Neural cell (in vitro differentiated cells): ENCODE results near the gene ZMAT3. TPM values are rescaled to one million over a fixed set of nuclear protein-coding genes. Genes with fewer than 3 reads are reported as not detected.

Experiments
- H2AFZ ChIP-seq: fragments of 200-600, 300-800 bp; sonication (generic), shearing (Covaris generic); 2 replicates; pipeline ENCODE4 v1.6.0; 2014; ENCODE audit warnings: low read depth, mild to moderate bottlenecking, antibody characterized with exemption, low read length, moderate library complexity
- H3F3A ChIP-seq: fragments of 200-600 bp; shearing (Covaris generic); 2 replicates; pipeline ENCODE4 v1.6.1; 2016; ENCODE audit warnings: mild to moderate bottlenecking, moderate library complexity, mixed read lengths, antibody characterized with exemption, low read length; ENCODE audit not compliant: insufficient read depth, poor library complexity, severe bottlenecking
- H3K27ac ChIP-seq: fragments of 200-600, 300-800 bp; sonication (generic), shearing (Covaris generic); 2 replicates; pipeline ENCODE4 v1.5.1; 2014; ENCODE audit warnings: mild to moderate bottlenecking, low read length, moderate library complexity
- H3K27me3 ChIP-seq: fragments of 300-800, 200-600 bp; sonication (generic), shearing (Covaris generic); 2 replicates; pipeline ENCODE4 v1.6.0; 2014; ENCODE audit warnings: mild to moderate bottlenecking, low read depth, low read length, moderate library complexity; ENCODE audit not compliant: insufficient read depth
- H3K36me3 ChIP-seq: fragments of 300-800, 200-600 bp; sonication (generic), shearing (Covaris generic); 2 replicates; pipeline ENCODE4 v1.5.1; 2014; ENCODE audit warnings: mild to moderate bottlenecking, antibody characterized with exemption, low read length, moderate library complexity; ENCODE audit not compliant: insufficient read depth
- H3K4me2 ChIP-seq: fragments of 300-800, 200-600 bp; sonication (generic), shearing (Covaris generic); 2 replicates; pipeline ENCODE4 v1.6.0; 2014; ENCODE audit warnings: mild to moderate bottlenecking, low read length
- H3K4me3 ChIP-seq: fragments of 300-800, 200-600 bp; sonication (generic), shearing (Covaris generic); 2 replicates; pipeline ENCODE4 v1.5.1; 2014; ENCODE audit warnings: mild to moderate bottlenecking, low read length, moderate library complexity
- H3K79me2 ChIP-seq: fragments of 200-600 bp; shearing (Covaris generic); replicated peaks from 2 replicates; pipeline ENCODE4 v1.6.0; 2014; ENCODE audit warnings: mild to moderate bottlenecking, low read length, moderate library complexity; ENCODE audit not compliant: insufficient read depth
- H3K9ac ChIP-seq: fragments of 300-800, 200-600 bp; sonication (generic), shearing (Covaris generic); 2 replicates; pipeline ENCODE4 v1.6.1; 2016; ENCODE audit warnings: mild to moderate bottlenecking, low read length, mixed read lengths
- H3K9me2 ChIP-seq: fragments of 200-600 bp; shearing (Covaris generic); 2 replicates; pipeline ENCODE4 v1.6.1; 2016; ENCODE audit warnings: mild to moderate bottlenecking, low read length, mixed read lengths; ENCODE audit not compliant: insufficient read depth
- H3K9me3 ChIP-seq: fragments of 200-600, 300-800 bp; sonication (generic), shearing (Covaris generic); 2 replicates; pipeline ENCODE4 v1.6.1; 2016; ENCODE audit warnings: mild to moderate bottlenecking, mixed run types, low read length, moderate library complexity, mixed read lengths
- H4K20me1 ChIP-seq: fragments of 200-600 bp; shearing (Covaris generic); 2 replicates; pipeline ENCODE4 v1.6.1; 2016; ENCODE audit warnings: mild to moderate bottlenecking, mixed run types; ENCODE audit not compliant: insufficient read depth
- CTCF ChIP-seq: fragments of 450-650 bp; IDR thresholded peaks from 2 replicates; pipeline ENCODE4 v1.5.1; 2014; ENCODE audit warnings: antibody characterized with exemption, mild to moderate bottlenecking, moderate library complexity; ENCODE audit not compliant: poor library complexity, severe bottlenecking
- EP300 ChIP-seq: fragments of 450-650 bp; conservative IDR thresholded peaks from 2 replicates; pipeline ENCODE4 v1.6.1; 2014; ENCODE audit warnings: antibody characterized with exemption, mild to moderate bottlenecking, moderate library complexity; ENCODE audit not compliant: poor library complexity, severe bottlenecking
- EZH2 ChIP-seq: fragments of 200-600, 300-800 bp; shearing (Covaris generic), sonication (generic); IDR thresholded peaks from 2 replicates; pipeline ENCODE4 v1.6.1; 2014; ENCODE audit warnings: antibody characterized with exemption, low read length, borderline replicate concordance, mild to moderate bottlenecking; ENCODE audit not compliant: insufficient read depth, poor library complexity, severe bottlenecking
- MXI1 ChIP-seq: fragments of 450-650 bp; conservative IDR thresholded peaks from 2 replicates; pipeline ENCODE4 v1.6.1; 2014; ENCODE audit warnings: antibody characterized with exemption, mild to moderate bottlenecking; ENCODE audit not compliant: poor library complexity, severe bottlenecking
- POLR2AphosphoS5 ChIP-seq: IDR thresholded peaks from 2 replicates; pipeline ENCODE4 v1.6.1; 2012
- RAD21 ChIP-seq: fragments of 450-650 bp; conservative IDR thresholded peaks from 2 replicates; pipeline ENCODE4 v1.6.1; 2014; ENCODE audit warnings: antibody characterized with exemption, mild to moderate bottlenecking, moderate library complexity
- REST ChIP-seq: IDR thresholded peaks from 2 replicates; pipeline ENCODE4 v1.6.1; 2012; ENCODE audit warnings: borderline replicate concordance
- SMC3 ChIP-seq: fragments of 450-650 bp; conservative IDR thresholded peaks from 2 replicates; pipeline ENCODE4 v1.6.1; 2014; ENCODE audit warnings: antibody characterized with exemption, mild to moderate bottlenecking, moderate library complexity; ENCODE audit not compliant: poor library complexity
- TAF1 ChIP-seq: IDR thresholded peaks from 2 replicates; pipeline ENCODE4 v1.6.1; 2012; ENCODE audit warnings: low read depth
- polyA plus RNA-seq: library from polyadenylated mRNA; depleted of rRNA; stranded (reverse); fragments of >200 nt; gene quantifications from 2 replicates; pipeline ENCODE4 v1.2.3, GENCODE V29; 2014

The ZMAT3 gene
- polyA plus RNA-seq, 1 donor from 2014 or later: 3.9 TPM

DNA sequence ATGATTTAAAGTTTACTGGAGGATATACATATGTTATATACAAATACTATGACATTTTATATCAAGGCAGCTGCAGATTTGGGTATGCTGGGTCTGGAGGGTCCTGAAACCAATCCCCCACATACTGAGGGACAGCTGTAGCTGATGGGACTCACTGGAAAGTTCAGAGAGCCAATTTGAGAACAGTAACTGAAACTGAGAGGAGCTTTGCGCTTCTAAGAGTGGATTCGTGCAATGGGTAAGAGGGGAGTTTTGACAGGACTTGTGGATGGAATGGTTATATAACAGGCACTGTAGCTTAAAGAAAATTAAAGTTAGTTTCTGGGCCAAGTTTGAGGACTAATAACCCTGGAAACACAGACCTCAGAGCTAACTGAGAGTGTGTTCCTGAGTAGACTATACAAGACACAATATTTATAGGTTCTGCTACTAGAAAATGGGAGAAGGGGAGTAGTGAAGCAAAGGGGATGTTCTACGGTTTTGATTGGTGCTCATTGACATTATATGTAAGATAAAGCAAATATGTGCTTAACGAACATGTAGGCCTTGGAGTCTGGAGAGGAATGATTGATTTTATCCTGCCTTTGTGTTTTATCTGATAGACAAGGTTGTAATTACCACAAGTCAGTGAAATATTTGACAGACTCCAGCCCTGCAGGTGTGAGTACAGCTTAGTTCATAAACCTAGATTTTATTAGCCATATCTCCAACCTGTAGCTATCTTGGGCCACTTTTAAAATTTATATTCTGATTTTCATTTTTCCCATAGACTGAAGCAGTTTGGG, 4.8 kb upstream of the ZMAT3 start:
- Histone ChIP-seq H2AFZ (no peak overlapping the region), H3K4me3 (no peak overlapping the region)
- no peak for TF ChIP-seq MXI1
- TF ChIP-seq RAD21: no peak

DNA sequence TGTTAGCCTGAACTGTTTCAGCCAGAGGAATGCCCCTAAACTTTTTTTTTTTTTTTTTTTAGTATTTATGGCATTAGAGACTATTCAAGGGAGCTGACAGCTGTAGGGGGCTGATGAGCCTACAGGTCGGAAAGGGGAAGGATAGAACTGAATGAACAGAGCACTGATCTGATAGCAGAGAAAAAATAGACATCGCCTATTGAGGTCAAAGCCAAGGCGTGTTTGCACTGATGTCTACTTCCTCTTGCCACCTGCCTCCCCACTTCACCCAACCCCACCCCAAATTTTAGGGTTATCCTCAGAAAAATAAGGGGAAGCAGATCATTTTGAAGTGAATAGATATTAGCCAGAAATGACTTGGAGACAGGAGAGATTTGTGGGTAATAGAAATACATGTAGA, 3.0 kb upstream of the ZMAT3 start:
- H2AFZ ChIP-seq: no peak overlapping the region
- H3K36me3 ChIP-seq: no peaks in the 10 kb centered on the region
- no peak for TF ChIP-seq EZH2
- no peak for TF ChIP-seq MXI1
- no peak for TF ChIP-seq SMC3
- no peak for TF ChIP-seq EP300
- no peak for TF ChIP-seq TAF1
- TF ChIP-seq RAD21: no peak
- TF ChIP-seq POLR2AphosphoS5: no peak
- no peak for TF ChIP-seq REST
- TF ChIP-seq CTCF: no peak
- H3F3A ChIP-seq: no peaks in the 10 kb centered on the region
- no peak overlapping the region for H3K27ac ChIP-seq
- no peaks in the 10 kb centered on the region for H3K9me2 ChIP-seq
- no peaks in the 10 kb centered on the region for H3K9me3 ChIP-seq
- H4K20me1 ChIP-seq: no peaks in the 10 kb centered on the region
- no peaks in the 10 kb centered on the region for H3K27me3 ChIP-seq
- peaks cover 12% of the 10 kb centered on the region for H3K79me2 ChIP-seq
- H3K4me2 ChIP-seq: no peak overlapping the region
- H3K4me3 ChIP-seq: no peak overlapping the region
- no peak overlapping the region for H3K9ac ChIP-seq

More for the DNA sequence above, 4.8 kb upstream of the ZMAT3 start:
- Histone ChIP-seq H3K9me3 (no peaks in the 10 kb centered on the region), H3K4me2 (no peak overlapping the region), H3K9me2 (no peaks in the 10 kb centered on the region), H3K27ac (no peak overlapping the region), H3K9ac (no peak overlapping the region), H3K36me3 (no peaks in the 10 kb centered on the region), H3K27me3 (no peaks in the 10 kb centered on the region), H4K20me1 (no peaks in the 10 kb centered on the region), H3K79me2 (no peaks in the 10 kb centered on the region), H3F3A (no peaks in the 10 kb centered on the region)
